VCaP (cell line): ENCODE measurements around the gene TOP3B.
A peak's percentile ranks its signal among the peaks of the same experiment; 100 is the strongest.

Source experiments
- H3K27ac ChIP-seq: fragments of 450-650 bp; 2 replicates; pipeline ENCODE4 v1.5.1; 2017
- CTCF ChIP-seq: fragments of 450-650 bp; conservative IDR thresholded peaks from 2 replicates; pipeline ENCODE4 v1.5.1; 2017; ENCODE audit warnings: mild to moderate bottlenecking, moderate library complexity

TOP3B gene

DNA sequence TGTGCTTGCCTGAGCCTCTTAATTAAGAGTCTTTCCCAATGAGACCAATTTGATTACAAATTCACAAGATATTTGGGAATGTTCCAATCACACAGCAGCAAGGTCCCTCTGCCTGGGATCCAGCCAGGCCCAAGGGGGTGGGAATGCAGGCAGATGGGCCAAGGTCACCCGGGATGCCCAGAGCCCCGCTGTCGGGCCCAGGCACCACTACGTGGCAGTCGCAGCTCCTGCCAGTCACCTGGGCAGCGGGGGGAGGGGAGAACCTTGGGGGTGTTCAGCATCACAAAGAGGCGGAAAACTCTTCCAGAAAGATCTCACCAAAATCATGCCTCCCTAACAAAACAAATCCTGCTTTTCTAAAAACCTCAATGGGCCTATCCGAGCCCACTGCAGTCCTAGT, 60.9 kb downstream of the TOP3B start:
- no peak for TF ChIP-seq CTCF
- no peak overlapping the region for H3K27ac ChIP-seq

- no peak overlapping the region for H3K27ac ChIP-seq
- no peak for TF ChIP-seq CTCF
Observed at GRCh38 chr22:21921184-21921721, 61.3 kb downstream of the TOP3B start.

GRCh38 chr22:21920341-21921183, 62.0 kb downstream of the TOP3B start:
- TF ChIP-seq CTCF = no peak
- H3K27ac ChIP-seq = no peak overlapping the region

DNA sequence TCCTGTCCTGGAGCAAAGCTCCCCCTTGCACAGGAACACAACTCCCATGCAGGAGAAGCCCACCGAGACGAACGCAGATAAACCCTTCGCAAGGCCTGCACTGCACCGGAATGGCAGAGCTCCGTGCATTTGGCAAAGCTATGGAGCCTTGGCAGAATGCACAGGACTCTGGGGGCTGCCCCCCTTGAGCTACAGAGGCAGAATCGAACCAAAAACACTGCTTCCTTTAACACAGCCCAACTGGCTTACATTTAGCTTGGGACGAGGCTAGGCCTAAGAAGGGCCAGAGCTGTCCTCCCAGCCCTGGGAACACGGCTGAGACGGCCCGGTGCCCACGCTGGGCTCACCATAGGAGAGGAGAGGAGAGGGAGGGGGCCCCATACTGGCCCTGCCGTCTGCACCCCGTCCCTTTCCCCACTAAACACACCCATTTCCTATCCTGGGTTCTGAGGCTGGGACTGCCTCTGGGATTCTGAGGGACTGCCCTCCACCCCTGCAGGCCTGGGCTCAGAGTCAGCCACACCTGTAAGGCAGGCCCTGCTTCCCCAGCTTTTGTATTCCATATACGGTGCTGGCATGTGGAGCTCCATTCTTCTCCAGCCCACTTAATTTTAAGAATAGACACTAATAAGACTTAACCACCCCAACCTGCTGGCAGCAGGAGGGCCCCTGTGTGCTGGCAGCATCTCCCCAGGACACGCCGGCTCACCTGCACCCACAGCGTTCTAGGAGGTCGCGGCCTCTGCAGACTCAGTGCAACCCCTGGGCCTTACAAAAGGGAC, 62.9 kb downstream of the TOP3B start:
- H3K27ac ChIP-seq = no peak overlapping the region
- no peak for TF ChIP-seq CTCF

DNA sequence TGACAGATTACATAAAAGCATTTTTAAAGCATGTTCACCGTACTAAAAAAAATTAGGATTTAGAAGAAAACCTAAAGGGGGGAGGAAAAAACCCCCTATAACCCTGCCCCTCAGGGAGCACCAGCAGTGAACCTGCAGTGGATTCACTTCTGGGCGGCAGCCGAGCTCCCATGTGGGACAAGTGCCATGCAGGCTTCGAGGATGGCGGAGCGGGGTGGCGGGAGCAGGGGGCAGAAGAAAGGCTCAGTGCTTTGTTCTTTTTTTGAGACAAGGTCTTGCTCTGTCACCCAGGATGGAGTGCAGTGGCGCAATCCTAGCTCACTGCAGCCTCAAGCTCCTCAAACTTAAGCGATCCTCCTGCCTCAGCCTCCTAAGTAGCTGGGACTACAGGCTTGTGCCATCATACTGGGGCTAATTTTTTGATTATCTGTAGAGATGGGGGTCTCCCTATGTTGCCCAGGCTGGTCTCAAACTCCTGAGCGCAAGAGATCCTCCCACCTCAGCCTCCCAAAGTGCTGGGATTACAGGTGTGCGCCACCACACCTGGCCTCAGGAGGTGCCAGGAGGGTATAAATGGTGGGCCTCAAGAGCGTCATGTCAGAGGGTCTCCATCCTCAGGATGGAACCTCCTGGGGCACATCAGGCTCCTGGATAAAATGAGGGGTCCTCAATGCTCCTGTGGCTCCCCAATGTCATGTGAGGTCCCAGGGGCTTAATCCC, 64.0 kb downstream of the TOP3B start:
- TF ChIP-seq CTCF = no peak
- H3K27ac ChIP-seq = no peak overlapping the region

GRCh38 chr22:21917959-21918261, 64.7 kb downstream of the TOP3B start:
- peak overlapping the region; percentile 42; the same call in 1 of the 2 replicates for H3K27ac ChIP-seq
- no peak for TF ChIP-seq CTCF
